CD14-positive monocyte (primary cell): Measurements from ENCODE around the gene MEAF6. TPM values are rescaled to one million over a fixed set of nuclear protein-coding genes. Genes with fewer than 3 reads are reported as not detected.

Experiments
- DNase-seq, 3 donors: peaks; one replicate each; pipeline ENCODE4 v3.0.0-alpha.2; 2011 to 2022
- H2AFZ ChIP-seq: 2 replicates; pipeline ENCODE4 v1.6.0; 2012; ENCODE audit warnings: mild to moderate bottlenecking, low read depth, low read length, inconsistent platforms; ENCODE audit not compliant: insufficient read depth, poor library complexity, severe bottlenecking
- H3K27ac ChIP-seq, 2 donors: 1 replicate in 1 of 2; 2 replicates in 1 of 2; pipeline ENCODE4 v1.5.1; 2012 to 2013; ENCODE audit warnings: low read length in 2 of 2, control low read depth in 1 of 2, inconsistent platforms in 1 of 2, low read depth in 1 of 2, mild to moderate bottlenecking in 1 of 2
- H3K27me3 ChIP-seq, 2 donors: one replicate each; pipeline versions ENCODE4 v1.6.0 to v1.6.1; 2011 to 2013; ENCODE audit warnings: low read length in 2 of 2; ENCODE audit not compliant: control insufficient read depth in 2 of 2, insufficient read depth in 2 of 2
- H3K36me3 ChIP-seq, 2 donors: replicated peaks in 1 of 2; 1 replicate in 1 of 2; 2 replicates in 1 of 2; pipeline versions ENCODE4 v1.5.1 to v1.6.1; 2012 to 2013; ENCODE audit warnings: low read length in 2 of 2, control low read depth in 1 of 2, inconsistent platforms in 1 of 2, mild to moderate bottlenecking in 1 of 2; ENCODE audit not compliant: insufficient read depth in 2 of 2, control insufficient read depth in 1 of 2
- H3K4me1 ChIP-seq, 2 donors: 1 replicate in 1 of 2; 2 replicates in 1 of 2; pipeline versions ENCODE4 v1.5.1 to v1.6.1; 2012 to 2013; ENCODE audit warnings: low read length in 2 of 2, control low read depth in 1 of 2, inconsistent platforms in 1 of 2, mild to moderate bottlenecking in 1 of 2, moderate library complexity in 1 of 2; ENCODE audit not compliant: insufficient read depth in 2 of 2, control insufficient read depth in 1 of 2
- H3K4me2 ChIP-seq: replicated peaks from 2 replicates; pipeline ENCODE3; 2012; ENCODE audit warnings: low read length, moderate library complexity, mild to moderate bottlenecking; ENCODE audit not compliant: poor library complexity, severe bottlenecking; ENCODE audit errors: extremely low read depth
- H3K4me3 ChIP-seq, 3 experiments: fragments of 200-600 bp in 1 of 3; sonication (generic) in 1 of 3; replicated peaks in 1 of 3; 1 replicate in 2 of 3; 2 replicates in 1 of 3; pipeline ENCODE4 v1.5.1; 2011 to 2013; ENCODE audit warnings: low read length in 3 of 3, mild to moderate bottlenecking in 3 of 3, control low read depth in 2 of 3, low read depth in 2 of 3, inconsistent platforms in 1 of 3, moderate library complexity in 1 of 3
- H3K79me2 ChIP-seq: 2 replicates; pipeline ENCODE4 v1.6.0; 2012; ENCODE audit warnings: mild to moderate bottlenecking, control low read depth, inconsistent platforms, low read length, moderate library complexity; ENCODE audit not compliant: insufficient read depth
- H3K9ac ChIP-seq: 2 replicates; pipeline ENCODE4 v1.6.0; 2017; ENCODE audit warnings: low read length, mild to moderate bottlenecking; ENCODE audit not compliant: insufficient read depth, poor library complexity, severe bottlenecking
- H3K9me3 ChIP-seq, 2 donors: replicated peaks in 1 of 2; 1 replicate in 1 of 2; 2 replicates in 1 of 2; pipeline versions ENCODE4 v1.5.1 to v1.6.1; 2012 to 2013; ENCODE audit warnings: low read length in 2 of 2, control low read depth in 1 of 2; ENCODE audit not compliant: control insufficient read depth in 1 of 2, insufficient read depth in 1 of 2
- H4K20me1 ChIP-seq: 2 replicates; pipeline ENCODE4 v1.6.0; 2012; ENCODE audit warnings: mild to moderate bottlenecking, low read length, control low read depth, moderate library complexity; ENCODE audit not compliant: insufficient read depth
- H3K27ac Mint-ChIP-seq, 7 donors: one replicate each; pipeline ENCODE4 v1.8.0; 2020; ENCODE audit warnings: mild to moderate bottlenecking in 7 of 7, mixed read lengths in 7 of 7, moderate library complexity in 6 of 7, inconsistent platforms in 2 of 7
- H3K27me3 Mint-ChIP-seq, 3 donors: one replicate each; pipeline ENCODE4 v1.8.0; 2021 to 2022; ENCODE audit warnings: low read depth in 3 of 3, mild to moderate bottlenecking in 3 of 3, mixed read lengths in 3 of 3, moderate library complexity in 3 of 3, inconsistent platforms in 1 of 3
- H3K36me3 Mint-ChIP-seq, 2 donors: one replicate each; pipeline ENCODE4 v1.8.0; 2020; ENCODE audit warnings: mixed read lengths in 2 of 2, inconsistent platforms in 1 of 2, mild to moderate bottlenecking in 1 of 2
- H3K4me1 Mint-ChIP-seq: one replicate; pipeline ENCODE4 v1.8.0; 2020; ENCODE audit warnings: mild to moderate bottlenecking, mixed read lengths
- H3K4me3 Mint-ChIP-seq, 2 donors: one replicate each; pipeline ENCODE4 v1.8.0; 2020; ENCODE audit warnings: mild to moderate bottlenecking in 2 of 2, mixed read lengths in 2 of 2, moderate library complexity in 1 of 2
- H3K9me3 Mint-ChIP-seq, 7 donors: one replicate each; pipeline ENCODE4 v1.8.0; 2020 to 2022; ENCODE audit warnings: mixed read lengths in 7 of 7, mild to moderate bottlenecking in 6 of 7, moderate library complexity in 6 of 7, inconsistent platforms in 2 of 7
- WGBS: methylation state at CpG from one replicate; pipeline ENCODE4 v1.1.5; 2013; ENCODE audit warnings: missing lambda C conversion rate; ENCODE audit not compliant: insufficient coverage; 5-methylcytosine and 5-hydroxymethylcytosine counted together
- intact Hi-C, 2 donors: fragments of 100-400 bp; cut with micrococcal nuclease; formaldehyde crosslinking; loops; one replicate each; pipeline versions ENCODE4 v1.15.0 to v1.15.1; 2023
- polyA plus RNA-seq, 3 donors: library from polyadenylated mRNA; depleted of rRNA in 1 of 3; unstranded in 2 of 3; stranded (reverse) in 1 of 3; fragments of 300-500 nt in 2 of 3; fragments of >200 nt in 1 of 3; fragmentation: Illumina TruSeq in 2 of 3; gene quantifications; 1 replicate in 2 of 3; 2 replicates in 1 of 3; pipeline ENCODE4 v1.2.3, GENCODE V29; 2012 to 2021
- TF ChIP-seq, protein P1 (sequence below): fragments of 200-600 bp; IDR thresholded peaks from one replicate; pipeline ENCODE4 v1.8.0; 2022; ENCODE audit warnings: antibody characterized with exemption, mild to moderate bottlenecking

The MEAF6 gene
- polyA plus RNA-seq, 3 donors: 56.7 to 99.8 (median 79.2) TPM

DNA sequence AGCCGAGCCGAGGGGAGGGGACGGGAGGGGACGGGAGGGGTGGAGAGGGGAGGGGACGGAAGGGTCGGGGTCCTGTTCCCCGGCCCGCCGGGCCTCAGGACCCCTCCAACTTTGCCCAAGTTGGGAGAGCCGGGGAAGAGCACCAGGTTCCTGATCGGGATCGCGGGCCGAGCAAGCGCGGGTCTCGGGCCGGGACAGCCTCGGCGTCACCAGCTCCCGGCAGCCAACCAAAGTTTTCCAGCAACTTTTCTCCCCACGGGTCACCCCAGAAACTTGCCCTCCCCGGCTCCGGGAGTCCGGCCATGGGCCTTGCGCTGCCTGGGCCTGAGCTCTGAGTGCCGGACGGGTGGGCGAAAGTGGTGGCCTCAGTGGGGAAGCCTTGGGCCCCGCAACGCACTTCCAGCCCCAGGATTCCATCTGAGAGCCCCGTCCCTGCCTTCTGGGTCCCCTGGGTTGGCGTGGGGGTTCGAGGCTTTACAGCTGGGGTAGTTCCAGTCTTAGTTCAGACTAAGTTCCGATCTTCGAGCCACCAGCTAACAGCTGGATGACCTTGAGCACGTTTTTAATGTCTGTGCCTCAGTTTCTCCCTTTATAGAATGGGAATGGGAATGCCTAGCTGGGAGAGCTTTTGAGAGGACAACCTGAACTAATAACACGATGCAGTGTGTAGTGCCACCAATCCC is 39.7 kb downstream of the MEAF6 start:
- whole genome bisulfite sequencing: under 1% methylated on average over 31 of the region's 38 CpGs
- TF ChIP-seq, protein P1, sequence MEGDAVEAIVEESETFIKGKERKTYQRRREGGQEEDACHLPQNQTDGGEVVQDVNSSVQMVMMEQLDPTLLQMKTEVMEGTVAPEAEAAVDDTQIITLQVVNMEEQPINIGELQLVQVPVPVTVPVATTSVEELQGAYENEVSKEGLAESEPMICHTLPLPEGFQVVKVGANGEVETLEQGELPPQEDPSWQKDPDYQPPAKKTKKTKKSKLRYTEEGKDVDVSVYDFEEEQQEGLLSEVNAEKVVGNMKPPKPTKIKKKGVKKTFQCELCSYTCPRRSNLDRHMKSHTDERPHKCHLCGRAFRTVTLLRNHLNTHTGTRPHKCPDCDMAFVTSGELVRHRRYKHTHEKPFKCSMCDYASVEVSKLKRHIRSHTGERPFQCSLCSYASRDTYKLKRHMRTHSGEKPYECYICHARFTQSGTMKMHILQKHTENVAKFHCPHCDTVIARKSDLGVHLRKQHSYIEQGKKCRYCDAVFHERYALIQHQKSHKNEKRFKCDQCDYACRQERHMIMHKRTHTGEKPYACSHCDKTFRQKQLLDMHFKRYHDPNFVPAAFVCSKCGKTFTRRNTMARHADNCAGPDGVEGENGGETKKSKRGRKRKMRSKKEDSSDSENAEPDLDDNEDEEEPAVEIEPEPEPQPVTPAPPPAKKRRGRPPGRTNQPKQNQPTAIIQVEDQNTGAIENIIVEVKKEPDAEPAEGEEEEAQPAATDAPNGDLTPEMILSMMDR: no peak
- H3K4me1 Mint-ChIP-seq: peaks cover 76% of the 10 kb centered on the region
- H3K79me2 ChIP-seq: peaks cover 54% of the 10 kb centered on the region
- peaks cover 5 to 10% of the 10 kb centered on the region in 2 donors for H3K36me3 ChIP-seq
- no peak for DNase-seq
- H3K27ac Mint-ChIP-seq: peak overlapping the region; percentile 79 to 98 (median 95)
- no peaks in the 10 kb centered on the region for H3K9me3 Mint-ChIP-seq
- peaks cover 2 to 15% (median 7%) of the 10 kb centered on the region in 3 donors for H3K27me3 Mint-ChIP-seq
- no peak overlapping the region for H2AFZ ChIP-seq
- peak overlapping the region; percentile 92 for H3K9ac ChIP-seq
- intact Hi-C loops: loop anchor here in 1 of 2 donors (5.0 to 10.0 kb wide), 2 partner anchors 217 to 1170 kb away; partner anchors contain the start of genes CDCA8 and SH3D21
- no peaks in the 10 kb centered on the region for H3K27me3 ChIP-seq
- H3K4me3 Mint-ChIP-seq: peak overlapping the region; percentile 86 to 91
- peaks cover 50% of the 10 kb centered on the region for H4K20me1 ChIP-seq
- H3K4me3 ChIP-seq: peak overlapping the region; percentile 79 to 98 (median 91)
- H3K4me1 ChIP-seq: peaks cover 76 to 82% of the 10 kb centered on the region in 2 donors
- H3K9me3 ChIP-seq: no peaks in the 10 kb centered on the region
- H3K36me3 Mint-ChIP-seq: peaks cover 20% of the 10 kb centered on the region in 2 donors
- peak overlapping the region; percentile 96 to 99 for H3K27ac ChIP-seq
- peak overlapping the region; percentile 98 for H3K4me2 ChIP-seq

- H3K27me3 Mint-ChIP-seq: peaks cover 2 to 15% (median 7%) of the 10 kb centered on the region in 3 donors
- Histone ChIP-seq H3K79me2 (peaks cover 48% of the 10 kb centered on the region), H4K20me1 (peaks cover 44% of the 10 kb centered on the region), H3K4me2 (peak within 1 kb of the TSS; percentile 98), H3K4me3 (peak within 1 kb of the TSS; percentile 79 to 98 (median 91)), H3K4me1 (peaks cover 70 to 76% of the 10 kb centered on the region in 2 donors), H2AFZ (peak within 1 kb of the TSS; percentile 88), H3K9me3 (no peaks in the 10 kb centered on the region), H3K9ac (peak within 1 kb of the TSS; percentile 92), H3K36me3 (peaks cover 5 to 10% of the 10 kb centered on the region in 2 donors), H3K27ac (peak within 1 kb of the TSS; percentile 96 to 99), H3K27me3 (no peaks in the 10 kb centered on the region)
- H3K4me3 Mint-ChIP-seq: peak within 1 kb of the TSS; percentile 86 to 91
- intact Hi-C loops: loop anchor here in 1 of 2 donors (5.0 to 10.0 kb wide), 2 partner anchors 218 to 1169 kb away; partner anchors contain the start of genes CDCA8 and SH3D21
- peaks cover 77% of the 10 kb centered on the region for H3K4me1 Mint-ChIP-seq
- H3K36me3 Mint-ChIP-seq: peaks cover 20% of the 10 kb centered on the region in 2 donors
- peak; percentile 92 to 95 (median 93) for DNase-seq
- no peaks in the 10 kb centered on the region for H3K9me3 Mint-ChIP-seq
- WGBS: under 1% methylated on average over 70 of the region's 78 CpGs
- TF ChIP-seq, protein P1: no peak
- H3K27ac Mint-ChIP-seq: peak within 1 kb of the TSS; percentile 79 to 98 (median 95)
Observed at GRCh38 chr1:37474046-37474696, 40.4 kb downstream of the MEAF6 start, which contains the start of gene ZC3H12A. TSS of gene ZC3H12A (plus strand) at chr1:37474580. CDS start at chr1:37475497, 917 bp downstream.
